ENCODE results near the gene ZRANB1.

Gene ZRANB1

DNA sequence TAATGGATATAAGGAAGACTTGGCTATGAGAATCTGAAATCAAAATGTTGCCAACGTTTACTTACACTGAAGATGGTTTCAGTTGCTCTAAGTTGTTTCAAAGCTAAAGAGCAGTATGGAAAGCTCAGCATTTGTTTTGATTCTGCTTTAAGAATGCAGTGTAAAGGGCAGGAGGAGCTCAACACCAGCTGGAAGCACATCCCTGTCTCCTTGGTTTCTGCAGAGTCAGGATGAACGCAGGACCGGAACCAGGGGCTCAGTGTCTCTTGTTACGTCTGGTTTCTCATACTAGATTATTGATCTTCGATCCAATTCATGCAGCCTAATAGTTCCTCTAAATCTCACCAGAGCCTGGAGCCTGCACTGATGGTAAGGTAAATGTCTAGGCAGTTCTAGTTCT is 24.1 kb downstream of the ZRANB1 start:
- Histone ChIP-seq H3K36me3 (ENCODE audit: insufficient read depth, low read length) (peaks cover 27% of the 10 kb centered on the region), H3K27me3 (ENCODE audit: insufficient read depth, low read length) (no peaks in the 10 kb centered on the region), H3K9ac (ENCODE audit: low read length) (no peak overlapping the region), H2AFZ (ENCODE audit: low read length) (no peak overlapping the region), H3K9me2 (ENCODE audit: low read depth, low read length) (no peaks in the 10 kb centered on the region), H3K4me2 (ENCODE audit: low read length) (no peak overlapping the region), H4K20me1 (ENCODE audit: insufficient read depth, low read length) (no peaks in the 10 kb centered on the region), H3K4me1 (ENCODE audit: insufficient read depth, low read length, severe bottlenecking) (peaks cover 11% of the 10 kb centered on the region), H3K4me3 (ENCODE audit: low read depth, low read length, poor library complexity, severe bottlenecking) (no peak overlapping the region), H3K27ac (ENCODE audit: low read depth, low read length, poor library complexity, severe bottlenecking) (no peak overlapping the region), H3K79me2 (ENCODE audit: insufficient read depth, low read length) (peaks cover 19% of the 10 kb centered on the region), H3K9me3 (ENCODE audit: low read length) (no peaks in the 10 kb centered on the region), H3F3A (ENCODE audit: insufficient read depth, low read length) (no peaks in the 10 kb centered on the region)
- TF ChIP-seq EZH2 (IDR thresholded peaks at IDR 0.05; ENCODE audit: borderline replicate concordance, low read length): no peak
- TF ChIP-seq, protein P1, sequence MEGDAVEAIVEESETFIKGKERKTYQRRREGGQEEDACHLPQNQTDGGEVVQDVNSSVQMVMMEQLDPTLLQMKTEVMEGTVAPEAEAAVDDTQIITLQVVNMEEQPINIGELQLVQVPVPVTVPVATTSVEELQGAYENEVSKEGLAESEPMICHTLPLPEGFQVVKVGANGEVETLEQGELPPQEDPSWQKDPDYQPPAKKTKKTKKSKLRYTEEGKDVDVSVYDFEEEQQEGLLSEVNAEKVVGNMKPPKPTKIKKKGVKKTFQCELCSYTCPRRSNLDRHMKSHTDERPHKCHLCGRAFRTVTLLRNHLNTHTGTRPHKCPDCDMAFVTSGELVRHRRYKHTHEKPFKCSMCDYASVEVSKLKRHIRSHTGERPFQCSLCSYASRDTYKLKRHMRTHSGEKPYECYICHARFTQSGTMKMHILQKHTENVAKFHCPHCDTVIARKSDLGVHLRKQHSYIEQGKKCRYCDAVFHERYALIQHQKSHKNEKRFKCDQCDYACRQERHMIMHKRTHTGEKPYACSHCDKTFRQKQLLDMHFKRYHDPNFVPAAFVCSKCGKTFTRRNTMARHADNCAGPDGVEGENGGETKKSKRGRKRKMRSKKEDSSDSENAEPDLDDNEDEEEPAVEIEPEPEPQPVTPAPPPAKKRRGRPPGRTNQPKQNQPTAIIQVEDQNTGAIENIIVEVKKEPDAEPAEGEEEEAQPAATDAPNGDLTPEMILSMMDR (IDR thresholded peaks at IDR 0.05; ENCODE audit: low read length): no peak

DNA sequence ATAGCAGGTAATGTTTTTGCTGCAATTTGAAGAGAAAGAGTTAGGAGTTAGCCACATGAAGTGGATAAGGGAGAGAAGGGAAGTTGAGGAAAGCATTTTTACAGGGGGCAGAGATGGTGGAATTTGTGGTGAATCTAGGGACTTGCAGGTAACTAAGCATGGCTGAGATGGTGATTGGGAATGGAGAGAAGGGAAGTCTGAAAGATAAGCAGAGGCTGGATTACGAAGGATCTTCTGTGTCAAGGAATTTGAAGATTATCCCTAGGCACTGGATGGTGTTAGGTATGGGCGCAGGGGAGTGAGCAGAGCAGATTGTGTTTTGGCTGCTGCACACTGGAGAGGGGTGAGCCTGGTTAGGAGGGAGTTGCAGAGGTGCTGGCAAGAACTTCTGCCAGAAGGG is 25.3 kb downstream of the ZRANB1 start:
- H3K27me3 ChIP-seq (ENCODE audit: insufficient read depth, low read length): no peaks in the 10 kb centered on the region
- H3K4me3 ChIP-seq (ENCODE audit: low read depth, low read length, poor library complexity, severe bottlenecking): no peak overlapping the region
- peaks cover 27% of the 10 kb centered on the region; the same call in 1 of the 2 replicates for H3K36me3 ChIP-seq (ENCODE audit: insufficient read depth, low read length)
- no peak overlapping the region for H2AFZ ChIP-seq (ENCODE audit: low read length)
- H3F3A ChIP-seq (ENCODE audit: insufficient read depth, low read length): no peaks in the 10 kb centered on the region
- no peaks in the 10 kb centered on the region for H3K9me2 ChIP-seq (ENCODE audit: low read depth, low read length)
- no peak overlapping the region for H3K27ac ChIP-seq (ENCODE audit: low read depth, low read length, poor library complexity, severe bottlenecking)
- H3K9me3 ChIP-seq (ENCODE audit: low read length): no peaks in the 10 kb centered on the region
- H3K79me2 ChIP-seq (ENCODE audit: insufficient read depth, low read length): peaks cover 14% of the 10 kb centered on the region
- no peaks in the 10 kb centered on the region for H4K20me1 ChIP-seq (ENCODE audit: insufficient read depth, low read length)
- H3K4me2 ChIP-seq (ENCODE audit: low read length): no peak overlapping the region
- peaks cover 18% of the 10 kb centered on the region for H3K4me1 ChIP-seq (ENCODE audit: insufficient read depth, low read length, severe bottlenecking)
- H3K9ac ChIP-seq (ENCODE audit: low read length): no peak overlapping the region
- TF ChIP-seq, protein P1 (IDR thresholded peaks at IDR 0.05; ENCODE audit: low read length): no peak
- TF ChIP-seq EZH2 (IDR thresholded peaks at IDR 0.05; ENCODE audit: borderline replicate concordance, low read length): no peak

DNA sequence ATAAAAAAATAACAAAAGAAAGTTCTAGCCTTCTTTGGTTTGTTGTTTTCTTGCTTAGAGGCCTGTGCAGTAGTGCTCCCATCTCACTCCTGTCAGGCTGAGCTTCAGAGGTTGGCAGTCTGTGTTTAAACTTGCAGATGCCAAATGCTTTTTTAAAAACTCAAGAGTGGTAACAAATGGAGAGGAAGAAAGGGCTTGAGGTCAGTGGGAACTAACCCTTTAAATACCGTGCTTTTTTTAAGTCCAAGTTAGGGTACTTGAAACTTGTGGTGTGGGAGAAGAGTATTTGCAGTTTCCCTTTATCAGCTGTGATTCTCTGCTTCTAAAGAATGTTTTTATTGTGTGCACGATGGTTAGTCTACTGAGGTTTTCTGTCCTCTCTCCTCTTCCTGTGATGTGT is 29.4 kb downstream of the ZRANB1 start:
- TF ChIP-seq, protein P1 (IDR thresholded peaks at IDR 0.05; ENCODE audit: low read length): no peak
- no peak for TF ChIP-seq EZH2 (IDR thresholded peaks at IDR 0.05; ENCODE audit: borderline replicate concordance, low read length)
- peak overlapping the region; percentile 19; the same call in 1 of the 2 replicates for H3K4me2 ChIP-seq (ENCODE audit: low read length)
- H4K20me1 ChIP-seq (ENCODE audit: insufficient read depth, low read length): no peaks in the 10 kb centered on the region
- H3K9me2 ChIP-seq (ENCODE audit: low read depth, low read length): no peaks in the 10 kb centered on the region
- no peak overlapping the region for H3K4me3 ChIP-seq (ENCODE audit: low read depth, low read length, poor library complexity, severe bottlenecking)
- peaks cover 5% of the 10 kb centered on the region; the same call in 1 of the 2 replicates for H3K79me2 ChIP-seq (ENCODE audit: insufficient read depth, low read length)
- H3K9ac ChIP-seq (ENCODE audit: low read length): no peak overlapping the region
- no peaks in the 10 kb centered on the region for H3F3A ChIP-seq (ENCODE audit: insufficient read depth, low read length)
- H2AFZ ChIP-seq (ENCODE audit: low read length): no peak overlapping the region
- peaks cover 18% of the 10 kb centered on the region for H3K4me1 ChIP-seq (ENCODE audit: insufficient read depth, low read length, severe bottlenecking)
- peaks cover 42% of the 10 kb centered on the region; the same call in 1 of the 2 replicates for H3K36me3 ChIP-seq (ENCODE audit: insufficient read depth, low read length)
- H3K27ac ChIP-seq (ENCODE audit: low read depth, low read length, poor library complexity, severe bottlenecking): peak overlapping the region; percentile 38
- no peaks in the 10 kb centered on the region for H3K27me3 ChIP-seq (ENCODE audit: insufficient read depth, low read length)
- no peaks in the 10 kb centered on the region for H3K9me3 ChIP-seq (ENCODE audit: low read length)

Data from OCI-LY1 (cell line).